HG02870 (cell line): ENCODE results near the gene MAST4.
A peak's percentile ranks its signal among the peaks of the same experiment; 100 is the strongest.

Experiments used
- ATAC-seq: cut with Tn5 transposase; IDR thresholded peaks from one replicate; pipeline ENCODE4 v1.9.1; 2021; ENCODE audit warnings: mild to moderate bottlenecking, moderate library complexity; ENCODE audit not compliant: unreplicated experiment

The MAST4 gene

DNA sequence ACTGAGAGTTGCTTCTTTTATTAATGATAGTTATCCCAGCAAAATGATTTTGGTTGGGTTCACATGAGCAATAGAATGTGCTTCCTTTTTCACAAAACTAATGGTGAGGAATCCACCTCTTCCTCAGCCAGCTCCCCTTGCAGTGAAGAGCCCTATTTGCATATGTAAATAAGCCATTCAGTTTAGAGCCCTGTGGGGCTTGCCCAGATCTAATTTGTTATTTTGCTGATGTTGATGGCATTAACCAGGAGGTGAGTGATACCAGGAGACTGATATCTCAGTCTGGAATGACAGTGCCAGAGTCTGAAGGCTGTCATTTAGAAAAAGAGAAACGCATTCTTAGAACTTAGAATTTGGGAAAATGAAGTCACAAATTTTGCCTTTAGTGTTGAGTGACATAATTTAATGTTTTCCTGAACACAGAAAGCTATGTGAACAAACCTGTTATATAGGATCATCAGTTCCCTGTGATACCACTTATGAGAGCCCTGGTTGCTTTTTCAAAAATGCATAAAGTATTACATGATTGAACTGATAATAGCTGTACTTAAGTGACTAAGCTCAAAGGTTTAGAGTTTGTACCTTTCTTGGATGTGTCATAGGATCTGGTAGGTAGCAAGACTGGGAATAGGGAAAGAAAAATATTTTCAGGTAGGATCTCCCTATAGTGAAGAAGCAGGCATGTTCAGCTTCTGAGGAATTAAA is 271.6 kb downstream of the MAST4 start:
- no peak for ATAC-seq

DNA sequence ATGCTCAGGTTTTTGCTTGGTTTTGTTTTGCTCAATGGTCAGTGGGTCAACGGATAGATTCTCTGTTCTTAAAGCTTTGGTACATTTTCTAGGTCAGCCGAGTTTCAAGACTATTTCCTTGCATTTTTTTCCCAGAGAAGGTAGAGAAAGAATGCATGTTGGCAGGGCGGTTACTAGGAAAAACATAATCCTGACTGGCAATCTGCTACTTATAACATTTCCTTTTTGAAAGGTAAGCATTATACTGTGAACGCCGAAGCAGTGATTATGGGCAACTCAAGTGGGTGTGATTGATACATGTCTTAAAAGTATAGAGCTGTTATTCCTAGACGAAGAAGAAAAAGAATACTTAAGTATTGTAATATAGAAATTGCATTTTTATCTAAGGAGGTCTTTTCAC is 273.2 kb downstream of the MAST4 start:
- ATAC-seq, result no peak

- no peak for ATAC-seq
These were observed 274.5 kb downstream of the MAST4 start for GRCh38 chr5:66870708-66871107.

DNA sequence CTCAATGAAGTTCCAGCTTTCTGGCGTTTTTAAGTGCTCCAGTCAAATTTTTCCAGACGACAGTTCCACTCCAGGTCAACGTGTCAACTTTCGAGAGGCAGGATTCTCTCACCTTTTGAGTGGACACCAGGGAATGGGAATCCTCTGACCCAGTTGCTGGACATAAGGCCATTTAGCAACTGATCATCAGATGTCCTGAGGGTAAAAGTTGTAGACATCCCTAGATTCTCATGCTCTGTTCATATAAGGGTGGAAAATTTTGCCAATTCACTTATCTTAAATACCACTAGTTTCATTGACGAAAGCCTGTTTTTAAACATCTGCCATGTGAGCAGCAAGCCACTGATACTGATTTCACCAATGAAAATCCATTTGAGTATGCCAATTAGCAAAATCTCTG is 275.5 kb downstream of the MAST4 start:
- no peak for ATAC-seq

DNA sequence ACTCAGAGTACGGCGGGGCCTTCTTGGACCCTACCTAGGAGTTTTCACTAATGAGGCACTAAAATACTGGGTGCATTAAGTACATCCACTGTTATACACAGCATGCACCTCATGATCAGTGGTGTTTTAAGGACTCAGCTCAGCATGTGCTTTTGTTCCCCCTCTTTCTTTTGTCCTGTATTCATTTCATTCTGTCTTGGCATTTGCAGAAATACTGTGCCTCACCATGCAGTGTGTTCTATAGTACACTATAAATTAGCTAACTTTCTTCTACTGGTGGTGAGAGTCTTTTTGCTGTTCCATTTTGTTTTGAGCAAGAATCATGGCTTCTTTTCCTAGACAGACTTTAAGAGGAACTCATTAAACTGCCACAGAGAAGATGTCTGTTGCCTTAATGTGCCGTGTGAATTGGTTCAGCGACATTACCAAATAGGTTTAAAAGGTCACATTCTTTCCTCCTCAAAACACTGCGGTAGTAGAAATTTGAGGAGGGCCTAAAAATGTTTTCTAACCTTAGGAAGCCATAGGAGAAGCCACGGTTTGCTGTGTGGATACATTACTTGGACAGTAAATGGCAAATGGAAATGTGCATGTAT is 276.6 kb downstream of the MAST4 start:
- no peak for ATAC-seq

- ATAC-seq, result no peak
These were observed 277.8 kb downstream of the MAST4 start for GRCh38 chr5:66874004-66874403.

GRCh38 chr5:66875315-66875714 is 279.1 kb downstream of the MAST4 start:
- no peak for ATAC-seq

GRCh38 chr5:66876266-66876807 is 280.1 kb downstream of the MAST4 start:
- no peak for ATAC-seq

DNA sequence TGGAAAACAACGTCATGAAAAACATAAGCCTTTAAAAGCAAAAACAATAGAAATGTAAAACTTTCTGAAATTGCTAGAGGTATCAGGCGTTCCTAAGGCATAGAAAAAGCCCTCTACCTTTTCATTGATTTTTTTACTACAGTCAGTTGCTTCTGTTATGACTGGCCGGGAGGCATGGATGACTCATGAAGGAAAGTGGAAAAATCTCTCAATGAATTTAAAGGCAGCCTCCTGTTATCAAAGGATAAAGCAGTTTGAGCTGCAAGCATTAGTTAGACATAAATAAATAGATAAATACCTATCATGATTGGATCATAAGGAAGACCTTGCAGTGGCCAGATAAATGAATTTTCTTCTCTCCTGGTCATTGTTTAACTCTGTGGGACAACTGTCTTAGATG is 281.6 kb downstream of the MAST4 start:
- ATAC-seq, result no peak

DNA sequence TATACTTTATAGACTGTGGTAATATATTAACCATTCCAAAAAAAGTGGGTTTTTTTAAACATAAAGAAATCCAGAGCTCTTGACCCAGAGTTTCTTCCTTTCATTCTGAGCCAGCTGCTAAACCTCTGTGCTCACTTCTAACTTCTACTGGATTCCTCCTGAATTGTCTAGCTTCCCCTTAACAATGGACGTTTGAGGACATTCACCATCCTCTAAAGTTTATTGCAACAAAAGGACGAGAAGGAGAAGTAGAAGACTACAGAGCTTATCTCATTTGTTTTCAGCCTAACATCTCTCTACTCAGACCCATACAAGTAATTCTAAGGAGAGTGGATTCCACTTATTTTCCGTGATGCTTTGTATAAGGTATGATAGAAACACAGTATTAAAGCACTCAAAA is 284.2 kb downstream of the MAST4 start:
- ATAC-seq, result no peak

- no peak for ATAC-seq
These were observed 285.4 kb downstream of the MAST4 start for GRCh38 chr5:66881480-66882161.

DNA sequence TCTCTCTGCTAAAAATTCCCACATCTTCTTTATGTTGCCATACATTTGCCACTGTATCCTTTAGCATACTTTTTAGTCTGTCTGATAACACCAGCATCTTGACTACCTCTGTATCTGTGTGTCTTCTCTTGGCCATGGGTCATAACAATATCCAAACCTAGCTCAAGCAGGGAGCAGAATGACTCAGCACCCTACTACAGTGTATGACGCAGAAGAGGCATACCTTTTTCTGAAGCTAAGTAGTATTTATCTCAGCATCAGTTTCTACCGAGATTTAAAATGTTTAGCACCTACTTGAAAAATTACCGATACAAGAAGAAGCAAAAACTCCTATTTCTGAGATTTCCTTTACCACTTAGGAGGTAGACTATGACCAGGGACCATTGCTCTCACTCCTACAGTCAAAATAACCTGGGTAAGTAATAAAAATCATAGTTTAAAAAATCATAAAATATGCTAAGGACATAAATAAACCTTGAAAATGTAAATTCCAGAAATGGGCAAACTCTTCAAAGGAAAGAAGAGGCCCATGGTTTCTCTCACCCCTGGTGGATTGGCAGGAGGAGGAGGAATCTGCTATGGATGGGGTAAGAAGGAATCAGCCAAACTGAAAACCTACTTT is 286.5 kb downstream of the MAST4 start:
- peak; percentile 93 for ATAC-seq

GRCh38 chr5:66884564-66885243 is 288.5 kb downstream of the MAST4 start:
- no peak for ATAC-seq

GRCh38 chr5:66886941-66887340 is 290.7 kb downstream of the MAST4 start:
- ATAC-seq, result no peak

DNA sequence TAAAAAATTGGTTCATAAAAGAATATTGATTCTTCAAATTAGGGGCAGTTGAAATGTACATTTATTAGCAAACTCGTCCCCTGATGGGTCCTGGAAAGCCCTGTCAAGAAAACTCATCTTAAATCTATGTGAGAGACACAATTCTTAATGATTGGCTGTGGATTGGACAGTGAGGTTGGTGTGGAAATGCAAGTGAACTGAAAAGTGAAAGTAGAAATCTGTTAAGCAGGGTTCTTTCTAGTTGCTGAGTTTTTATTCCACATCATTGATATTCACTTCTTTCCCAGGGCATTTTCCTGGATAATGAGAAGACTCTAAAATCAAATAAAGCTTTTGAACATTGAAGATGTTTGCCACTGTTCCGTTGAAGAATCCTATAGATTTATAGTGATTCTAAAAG is 292.4 kb downstream of the MAST4 start:
- ATAC-seq, result no peak

DNA sequence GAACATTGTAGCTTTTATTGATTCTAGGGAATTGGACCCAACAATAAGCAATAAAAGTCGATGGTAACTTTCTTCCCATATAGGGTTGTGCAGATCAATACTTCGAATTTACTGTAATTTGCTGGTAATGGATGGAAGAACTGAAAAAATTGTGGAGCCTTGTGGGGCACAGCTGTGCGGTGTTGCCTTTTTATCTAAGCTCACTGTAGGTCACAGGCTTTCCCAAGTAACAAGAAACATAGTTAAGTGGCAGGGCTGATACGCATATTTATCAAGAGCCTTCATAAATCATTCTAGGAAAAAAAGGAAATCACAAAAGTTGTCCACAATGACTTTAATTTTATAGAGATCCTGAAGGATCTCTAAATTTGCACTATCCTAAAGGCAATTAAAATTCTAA is 292.9 kb downstream of the MAST4 start:
- ATAC-seq, result no peak

DNA sequence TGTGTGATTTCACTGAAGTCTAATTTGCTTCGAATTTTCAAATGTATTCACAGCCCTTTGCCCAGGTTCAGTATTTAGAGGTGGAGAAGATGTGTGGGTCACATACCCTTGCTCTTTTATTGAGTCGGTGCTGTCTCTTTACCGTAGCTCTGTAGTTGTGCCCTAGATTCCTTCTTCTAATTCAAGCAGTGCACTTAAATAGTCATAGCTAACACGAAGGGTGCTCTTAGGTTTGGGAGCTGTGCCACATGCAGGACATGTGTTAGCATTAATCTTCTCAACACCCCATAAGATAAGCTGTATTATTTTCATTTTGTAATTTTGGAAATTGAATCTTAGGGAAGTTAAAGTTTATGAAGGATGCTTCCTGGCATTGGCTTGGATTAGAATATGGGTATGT is 293.3 kb downstream of the MAST4 start:
- ATAC-seq, result no peak

DNA sequence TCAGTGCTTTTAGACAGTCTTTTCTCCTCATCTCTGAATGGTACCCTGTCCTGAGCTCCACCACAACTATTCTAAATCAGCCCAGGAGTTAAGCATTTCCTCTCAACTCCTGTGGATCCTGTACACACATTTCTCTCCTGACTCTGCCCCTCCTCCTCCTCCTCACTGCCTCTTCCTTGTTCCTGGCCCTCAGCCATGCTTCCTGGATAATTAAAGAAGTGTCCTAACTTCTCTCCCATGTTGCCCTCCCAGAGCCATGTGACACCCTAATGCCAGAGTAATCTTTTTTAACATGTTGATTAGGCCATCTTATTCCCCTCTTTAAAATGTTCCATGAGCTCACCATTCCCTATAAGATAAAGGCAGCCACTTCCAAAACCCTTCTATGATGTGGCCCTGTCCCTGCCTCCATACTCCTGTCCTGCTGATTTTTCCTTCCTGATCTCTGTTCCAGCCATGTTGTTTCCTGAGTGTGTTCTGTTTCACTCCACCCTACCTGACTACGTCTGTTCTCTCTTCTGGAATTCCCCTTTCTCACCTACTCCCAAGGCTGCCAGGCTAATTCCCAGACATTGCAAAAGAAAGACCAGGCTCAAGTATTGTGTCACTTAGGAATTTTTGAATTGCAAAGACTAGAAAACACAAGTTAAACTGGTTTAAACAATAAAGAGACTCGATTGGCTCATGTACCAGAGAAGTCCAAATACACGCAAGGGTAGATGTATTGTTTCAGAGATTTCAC is 295.2 kb downstream of the MAST4 start:
- ATAC-seq, result no peak

- no peak for ATAC-seq
These were observed 296.5 kb downstream of the MAST4 start for GRCh38 chr5:66892716-66893115.

DNA sequence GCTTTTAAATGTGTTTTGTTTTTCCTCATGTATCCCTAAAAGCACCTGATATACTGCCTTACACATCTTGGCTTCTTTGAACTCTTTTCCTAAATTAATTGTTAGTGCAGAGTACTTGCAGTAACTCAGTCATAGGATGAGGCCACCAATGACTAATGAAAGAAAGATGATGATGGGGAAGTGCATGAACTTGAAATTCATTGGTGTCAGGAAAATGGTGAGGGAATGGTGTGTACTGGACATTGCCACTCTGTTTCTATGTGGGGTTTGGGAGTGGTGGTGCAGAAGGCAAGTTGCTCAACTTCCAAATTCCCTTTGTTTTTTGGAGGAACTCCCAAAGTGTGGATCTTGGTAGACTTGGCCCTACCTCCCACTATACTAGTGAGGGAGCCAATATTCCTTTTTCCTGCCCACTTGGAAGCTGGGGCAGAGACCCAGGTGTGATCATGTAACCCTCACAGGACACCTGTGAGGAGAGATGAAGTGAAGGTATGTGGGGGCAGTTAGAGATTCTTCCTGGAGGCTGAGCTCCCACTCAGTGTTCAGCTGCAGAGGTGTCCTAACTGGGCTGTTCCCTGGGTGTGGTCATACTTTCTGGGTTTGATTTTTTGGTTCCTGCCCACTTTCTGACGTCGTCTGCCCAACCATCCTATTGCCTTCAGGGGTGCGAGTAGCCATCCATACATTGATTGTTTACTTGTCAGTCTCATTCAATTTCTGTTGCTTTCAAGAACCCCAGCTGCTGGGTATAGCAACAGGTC is 298.5 kb downstream of the MAST4 start:
- ATAC-seq, result no peak
